Nephron (organoid): ENCODE results near the gene DOK3.

Experiments
- H3K27ac Mint-ChIP-seq, 3 experiments: 2 replicates each; pipeline ENCODE4 v1.8.0; 2020; ENCODE audit warnings: mixed read lengths in 3 of 3, mild to moderate bottlenecking in 2 of 3, moderate library complexity in 1 of 3
- H3K27me3 Mint-ChIP-seq: 2 replicates; pipeline ENCODE4 v1.8.0; 2021; ENCODE audit warnings: low read depth, mild to moderate bottlenecking, moderate library complexity, mixed read lengths
- H3K36me3 Mint-ChIP-seq: 2 replicates; pipeline ENCODE4 v1.8.0; 2020; ENCODE audit warnings: low read depth, mixed read lengths
- H3K4me1 Mint-ChIP-seq: 2 replicates; pipeline ENCODE4 v1.8.0; 2020; ENCODE audit warnings: mixed read lengths
- H3K4me3 Mint-ChIP-seq, 3 experiments: 2 replicates each; pipeline ENCODE4 v1.8.0; 2020; ENCODE audit warnings: mild to moderate bottlenecking in 3 of 3, mixed read lengths in 3 of 3, moderate library complexity in 2 of 3
- H3K9me3 Mint-ChIP-seq: 2 replicates; pipeline ENCODE4 v1.8.0; 2020; ENCODE audit warnings: mixed read lengths
- CTCF ChIP-seq, 3 experiments: fragments of 200-600 bp; sonication (generic); IDR thresholded peaks; one replicate each; pipeline ENCODE4 v1.5.0; 2021; ENCODE audit warnings: antibody characterized with exemption in 3 of 3; ENCODE audit not compliant: unreplicated experiment in 3 of 3

Gene DOK3

GRCh38 chr5:177547736-177548135 lies 38.1 kb upstream of the DOK3 start:
- no peak for TF ChIP-seq CTCF (IDR thresholded peaks at IDR 0.05; ENCODE audit: unreplicated experiment in 3 of 3)
- Mint-ChIP-seq H3K27ac (peak overlapping the region in 2 of 3 experiments; percentile 22 to 54), H3K36me3 (peaks cover 19% of the 10 kb centered on the region), H3K4me3 (no peak overlapping the region), H3K9me3 (no peaks in the 10 kb centered on the region), H3K4me1 (peaks cover 67% of the 10 kb centered on the region), H3K27me3 (no peaks in the 10 kb centered on the region)

GRCh38 chr5:177546258-177546741 lies 36.7 kb upstream of the DOK3 start:
- H3K4me1 Mint-ChIP-seq: peaks cover 61% of the 10 kb centered on the region
- peak overlapping the region in 1 of 3 experiments; percentile 72 for H3K4me3 Mint-ChIP-seq
- peaks cover 22% of the 10 kb centered on the region for H3K36me3 Mint-ChIP-seq
- no peaks in the 10 kb centered on the region for H3K27me3 Mint-ChIP-seq
- TF ChIP-seq CTCF (IDR thresholded peaks at IDR 0.05; ENCODE audit: unreplicated experiment in 3 of 3): no peak
- H3K9me3 Mint-ChIP-seq: no peaks in the 10 kb centered on the region
- peak overlapping the region; percentile 71 to 89 (median 80) for H3K27ac Mint-ChIP-seq

GRCh38 chr5:177545487-177546257 lies 36.0 kb upstream of the DOK3 start:
- no peak for TF ChIP-seq CTCF (IDR thresholded peaks at IDR 0.05; ENCODE audit: unreplicated experiment in 3 of 3)
- Mint-ChIP-seq H3K9me3 (no peaks in the 10 kb centered on the region), H3K4me1 (peaks cover 66% of the 10 kb centered on the region), H3K4me3 (peak overlapping the region in 1 of 3 experiments; percentile 66), H3K36me3 (peaks cover 27% of the 10 kb centered on the region), H3K27ac (peak overlapping the region; percentile 71 to 89 (median 80)), H3K27me3 (no peaks in the 10 kb centered on the region)

GRCh38 chr5:177542816-177543465 lies 33.3 kb upstream of the DOK3 start:
- Mint-ChIP-seq H3K4me1 (peaks cover 70% of the 10 kb centered on the region), H3K36me3 (peaks cover 33% of the 10 kb centered on the region), H3K27ac (peak overlapping the region in 1 of 3 experiments; percentile 6), H3K27me3 (no peaks in the 10 kb centered on the region), H3K4me3 (no peak overlapping the region), H3K9me3 (no peaks in the 10 kb centered on the region)
- TF ChIP-seq CTCF (IDR thresholded peaks at IDR 0.05; ENCODE audit: unreplicated experiment in 3 of 3): no peak

GRCh38 chr5:177540438-177540837 lies 30.8 kb upstream of the DOK3 start:
- no peaks in the 10 kb centered on the region for H3K27me3 Mint-ChIP-seq
- peaks cover 38% of the 10 kb centered on the region for H3K36me3 Mint-ChIP-seq
- peaks cover 59% of the 10 kb centered on the region for H3K4me1 Mint-ChIP-seq
- no peaks in the 10 kb centered on the region for H3K9me3 Mint-ChIP-seq
- no peak for TF ChIP-seq CTCF (IDR thresholded peaks at IDR 0.05; ENCODE audit: unreplicated experiment in 3 of 3)
- H3K4me3 Mint-ChIP-seq: no peak overlapping the region
- peak overlapping the region in 2 of 3 experiments; percentile 8 to 51 for H3K27ac Mint-ChIP-seq
